Measurements from ENCODE around the gene CELF4.

- TF ChIP-seq, protein P1, sequence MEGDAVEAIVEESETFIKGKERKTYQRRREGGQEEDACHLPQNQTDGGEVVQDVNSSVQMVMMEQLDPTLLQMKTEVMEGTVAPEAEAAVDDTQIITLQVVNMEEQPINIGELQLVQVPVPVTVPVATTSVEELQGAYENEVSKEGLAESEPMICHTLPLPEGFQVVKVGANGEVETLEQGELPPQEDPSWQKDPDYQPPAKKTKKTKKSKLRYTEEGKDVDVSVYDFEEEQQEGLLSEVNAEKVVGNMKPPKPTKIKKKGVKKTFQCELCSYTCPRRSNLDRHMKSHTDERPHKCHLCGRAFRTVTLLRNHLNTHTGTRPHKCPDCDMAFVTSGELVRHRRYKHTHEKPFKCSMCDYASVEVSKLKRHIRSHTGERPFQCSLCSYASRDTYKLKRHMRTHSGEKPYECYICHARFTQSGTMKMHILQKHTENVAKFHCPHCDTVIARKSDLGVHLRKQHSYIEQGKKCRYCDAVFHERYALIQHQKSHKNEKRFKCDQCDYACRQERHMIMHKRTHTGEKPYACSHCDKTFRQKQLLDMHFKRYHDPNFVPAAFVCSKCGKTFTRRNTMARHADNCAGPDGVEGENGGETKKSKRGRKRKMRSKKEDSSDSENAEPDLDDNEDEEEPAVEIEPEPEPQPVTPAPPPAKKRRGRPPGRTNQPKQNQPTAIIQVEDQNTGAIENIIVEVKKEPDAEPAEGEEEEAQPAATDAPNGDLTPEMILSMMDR (conservative IDR thresholded peaks at IDR 0.05; ENCODE audit: low read depth, low read length) = no peak
- TF ChIP-seq EZH2 (IDR thresholded peaks at IDR 0.05; ENCODE audit: low read length, unreplicated experiment) = no peak
Measured at GRCh38 chr18:37261988-37262387, 303.6 kb downstream of the CELF4 start.

All from PC-3 (cell line).